GM12878 (cell line): ENCODE measurements around the gene DCAF12. TPM values are rescaled to one million over a fixed set of nuclear protein-coding genes. Genes with fewer than 3 reads are reported as not detected.

Experiments used
- ATAC-seq: fragments of 200-7000 bp; cut with Tn5 transposase; 3 replicates; pipeline ENCODE4 v1.9.1; 2020; ENCODE audit warnings: mild to moderate bottlenecking, moderate library complexity
- BruUV-seq: library from RNA; stranded (reverse); fragments of 400-500 nt; replicated peaks from 2 replicates; lab custom pipeline; 2021; lab: Mats Ljungman, UMichigan
- CTCF ChIA-PET: fragments of 300-600 bp; sonication (Branson Sonifier 250); formaldehyde crosslinking; extraction: SDS; loops from one replicate; lab custom pipeline; 2021; ENCODE audit warnings: inconsistent platforms; lab: Yijun Ruan, JAX
- POLR2A ChIA-PET: fragments of 350-600 bp; formaldehyde crosslinking; extraction: SDS; loops from one replicate; lab custom pipeline; 2021; ENCODE audit warnings: inconsistent platforms; lab: Charles Lee
- RAD21 ChIA-PET: fragments of 300-600 bp; sonication (Branson Sonifier 250); formaldehyde crosslinking; loops from one replicate; lab custom pipeline; 2023; ENCODE audit warnings: antibody characterized with exemption; ENCODE audit not compliant: unreplicated experiment; lab: Charles Lee
- SMC1A ChIA-PET: fragments of 300-600 bp; sonication (Branson Sonifier 250); formaldehyde crosslinking; loops from one replicate; lab custom pipeline; 2023; ENCODE audit not compliant: unreplicated experiment, uncharacterized antibody; lab: Charles Lee
- DNase-seq: peaks from one replicate; pipeline ENCODE4 v3.0.0-alpha.2; 2011; ENCODE audit warnings: low read depth, low spot score
- FAIRE-seq: peaks from 3 replicates; lab custom pipeline; 2011; peaks lifted over from hg19 to GRCh38; lab: Jason Lieb, UNC
- H2AFZ ChIP-seq: 2 replicates; pipeline ENCODE4 v1.6.0; 2011; ENCODE audit warnings: low read depth, low read length, control low read depth; ENCODE audit not compliant: control insufficient read depth
- H3K27ac ChIP-seq: 2 replicates; pipeline ENCODE4 v1.5.1; 2011; ENCODE audit warnings: control low read depth; ENCODE audit not compliant: control insufficient read depth, insufficient read depth
- H3K27me3 ChIP-seq, 2 experiments: replicated peaks in 1 of 2; 2 replicates each; pipeline versions ENCODE4 v1.6.0 to v1.6.1; 2011; ENCODE audit warnings: low read length in 1 of 2; ENCODE audit not compliant: control insufficient read depth in 2 of 2, insufficient read depth in 2 of 2
- H3K36me3 ChIP-seq, 2 experiments: 2 replicates each; pipeline ENCODE4 v1.5.1; 2011; ENCODE audit warnings: low read length in 1 of 2; ENCODE audit not compliant: control insufficient read depth in 2 of 2, insufficient read depth in 2 of 2
- H3K4me1 ChIP-seq: 2 replicates; pipeline ENCODE4 v1.6.1; 2011; ENCODE audit warnings: mild to moderate bottlenecking, low read length, moderate library complexity, mixed read lengths; ENCODE audit not compliant: control insufficient read depth, insufficient read depth
- H3K4me2 ChIP-seq: 2 replicates; pipeline ENCODE4 v1.6.0; 2011; ENCODE audit warnings: control low read depth; ENCODE audit not compliant: control insufficient read depth, insufficient read depth
- H3K4me3 ChIP-seq: fragments of 200-600 bp; sonication (generic); 2 replicates; pipeline ENCODE4 v1.5.1; 2016
- H3K79me2 ChIP-seq: 2 replicates; pipeline ENCODE4 v1.6.0; 2011; ENCODE audit warnings: low read length; ENCODE audit not compliant: control insufficient read depth, insufficient read depth
- H3K9ac ChIP-seq: 2 replicates; pipeline ENCODE4 v1.8.0; 2011; ENCODE audit warnings: low read length, control low read depth, mixed read lengths; ENCODE audit not compliant: control insufficient read depth, insufficient read depth
- H3K9me3 ChIP-seq: replicated peaks from 3 replicates; pipeline ENCODE4 v1.5.1; 2011; ENCODE audit warnings: mild to moderate bottlenecking, low read length; ENCODE audit not compliant: control insufficient read depth, insufficient read depth
- H4K20me1 ChIP-seq: 2 replicates; pipeline ENCODE4 v1.6.0; 2011; ENCODE audit not compliant: control insufficient read depth, insufficient read depth
- DPF2 ChIP-seq: fragments of 450-650 bp; IDR thresholded peaks from 2 replicates; pipeline ENCODE4 v1.6.1; 2017; ENCODE audit warnings: mild to moderate bottlenecking
- HSF1 ChIP-seq: fragments of 150-350 bp; IDR thresholded peaks from 2 replicates; pipeline ENCODE4 v1.6.1; 2014; ENCODE audit warnings: mild to moderate bottlenecking, low read depth, low read length
- NFYA ChIP-seq: IDR thresholded peaks from 2 replicates; pipeline ENCODE4 v1.6.1; 2011; ENCODE audit warnings: low read depth, mild to moderate bottlenecking, low read length, improper control_type of control experiment, borderline replicate concordance
- PKNOX1 ChIP-seq: fragments of 450-650 bp; IDR thresholded peaks from 2 replicates; pipeline ENCODE4 v1.6.1; 2016; ENCODE audit warnings: mild to moderate bottlenecking
- WGBS: methylation state at CpG from one replicate; pipeline ENCODE4 v1.1.6; 2016; ENCODE audit warnings: low lambda C conversion rate; ENCODE audit not compliant: insufficient replicate concordance, insufficient coverage; ENCODE audit errors: missing lambda C conversion rate; 5-methylcytosine and 5-hydroxymethylcytosine counted together
- in situ Hi-C: fragments of 300-500 bp; cut with MboI; formaldehyde crosslinking; loops from 9 replicates; pipeline ENCODE4 v1.14.3; 2018; ENCODE audit warnings: mixed read lengths
- intact Hi-C: fragments of 100-400 bp; cut with micrococcal nuclease; formaldehyde crosslinking; loops from one replicate; pipeline ENCODE4 v1.14.2; 2022; ENCODE audit not compliant: unreplicated experiment
- polyA plus RNA-seq, 11 experiments: library from polyadenylated mRNA; depleted of rRNA in 4 of 11; unstranded in 6 of 11; stranded (reverse) in 5 of 11; fragments of >200 nt; fragmentation: Nextera tagmentation in 4 of 11; fragmentation: Illumina TruSeq in 1 of 11; extraction: Ambion mirVana in 4 of 11; extraction: Trizol in 1 of 11; gene quantifications; 1 replicate in 1 of 11; 2 replicates in 10 of 11; pipeline versions ENCODE4 v1.2.1 to v1.2.3, GENCODE V29; 2011 to 2016; ENCODE audit warnings: inconsistent platforms in 2 of 11, missing spikeins in 2 of 11, low read depth in 1 of 11
- total RNA-seq, 4 experiments: library from RNA; depleted of rRNA in 3 of 4; stranded (reverse); fragments of >200 nt in 3 of 4; fragmentation: Illumina TruSeq in 1 of 4; extraction: Trizol in 1 of 4; gene quantifications; 2 replicates each; pipeline versions ENCODE4 v1.2.1 to v1.2.3, GENCODE V29; 2013 to 2021

DCAF12 gene
- total and polyA plus RNA-seq, 10 of the 15 experiments (the other 5 are each of a cell fraction or from before 2014, with no cell fraction given): 11.7 to 57.6 (median 34.6) TPM

- 50% methylated on average over 2 of the region's 2 CpGs for WGBS
- Histone ChIP-seq H4K20me1 (no peaks in the 10 kb centered on the region), H2AFZ (no peak overlapping the region), H3K4me3 (no peak overlapping the region), H3K9me3 (no peaks in the 10 kb centered on the region), H3K4me1 (no peaks in the 10 kb centered on the region), H3K79me2 (no peaks in the 10 kb centered on the region), H3K27me3 (no peaks in the 10 kb centered on the region), H3K4me2 (no peak overlapping the region), H3K36me3 (no peaks in the 10 kb centered on the region), H3K9ac (no peak overlapping the region), H3K27ac (no peak overlapping the region)
- POLR2A ChIA-PET: no interaction called here
- CTCF ChIA-PET: interaction anchor here (0.6 kb wide), 1 partner anchor 1619 kb away, joined by 3 read pairs; no protein-coding TSS in a partner anchor
- no peak for FAIRE-seq
- SMC1A ChIA-PET: interaction anchor here (0.5 to 0.9 kb wide), 3 partner anchors 17 to 199 kb away, joined by 3 read pairs; no protein-coding TSS in a partner anchor
- RAD21 ChIA-PET: no interaction called here
- ATAC-seq: no peak
- BruUV-seq: no TSS peak
- in situ Hi-C loops: no loop called here
- TF ChIP-seq PKNOX1: no peak
- no peak for TF ChIP-seq NFYA
- no peak for TF ChIP-seq DPF2
- TF ChIP-seq HSF1: no peak
- intact Hi-C loops: no loop called here
- no peak for DNase-seq
Measured at GRCh38 chr9:34140853-34141252, 14.4 kb upstream of the DCAF12 start.
